ENCODE measurements around the gene CACNA1B. TPM values are rescaled to one million over a fixed set of nuclear protein-coding genes. Genes with fewer than 3 reads are reported as not detected.

The CACNA1B gene
- polyA plus RNA-seq, 4 donors: under 0.01 to 0.91 (median 0.18) TPM; not detected in 1

- no peak for FAIRE-seq
- H3K27ac ChIP-seq (ENCODE audit: low read depth in 1 of 3, low read length in 2 of 3): no peak overlapping the region
- WGBS, 3 donors: 81 to 87% (median 86%) methylated on average over 13 to 14 of the region's 14 CpGs
- H3K9me3 ChIP-seq (ENCODE audit: control insufficient read depth in 2 of 2, insufficient read depth in 1 of 2, low read depth in 1 of 2, low read length in 1 of 2): peaks cover 0 to 3% of the 10 kb centered on the region in 2 donors
- no peak for DNase-seq
- no peak overlapping the region for H3K4me3 ChIP-seq (ENCODE audit: low read depth in 1 of 3, low read length in 3 of 3)
- no peaks in the 10 kb centered on the region for H3K36me3 ChIP-seq (ENCODE audit: control insufficient read depth in 3 of 3, insufficient read depth in 2 of 3, low read depth in 1 of 3, low read length in 3 of 3)
- no peaks in the 10 kb centered on the region for H3K4me1 ChIP-seq (ENCODE audit: control insufficient read depth in 3 of 3, insufficient read depth in 2 of 3, low read depth in 1 of 3, low read length in 2 of 3)
- H3K27me3 ChIP-seq (ENCODE audit: control insufficient read depth in 3 of 3, insufficient read depth in 3 of 3, low read length in 3 of 3): peaks cover 4 to 18% (median 16%) of the 10 kb centered on the region in 3 donors
Observed at GRCh38 chr9:137875354-137875753, 2.2 kb upstream of the CACNA1B start.

GRCh38 chr9:137875846-137876245 lies 1.7 kb upstream of the CACNA1B start:
- Histone ChIP-seq H3K27me3 (ENCODE audit: control insufficient read depth in 3 of 3, insufficient read depth in 3 of 3, low read length in 3 of 3) (peaks cover 4 to 18% (median 16%) of the 10 kb centered on the region in 3 donors), H3K4me3 (ENCODE audit: low read depth in 1 of 3, low read length in 3 of 3) (no peak overlapping the region), H3K36me3 (ENCODE audit: control insufficient read depth in 3 of 3, insufficient read depth in 2 of 3, low read depth in 1 of 3, low read length in 3 of 3) (no peaks in the 10 kb centered on the region), H3K9me3 (ENCODE audit: control insufficient read depth in 2 of 2, insufficient read depth in 1 of 2, low read depth in 1 of 2, low read length in 1 of 2) (peaks cover 0 to 3% of the 10 kb centered on the region in 2 donors), H3K4me1 (ENCODE audit: control insufficient read depth in 3 of 3, insufficient read depth in 2 of 3, low read depth in 1 of 3, low read length in 2 of 3) (no peaks in the 10 kb centered on the region), H3K27ac (ENCODE audit: low read depth in 1 of 3, low read length in 2 of 3) (no peak overlapping the region)
- DNase-seq (no peak), FAIRE-seq (no peak)
- 82 to 92% (median 87%) methylated on average over 10 of the region's 10 CpGs for WGBS, 3 donors

- Histone ChIP-seq H3K27ac (ENCODE audit: low read depth in 1 of 3, low read length in 2 of 3) (no peak overlapping the region), H3K4me1 (ENCODE audit: control insufficient read depth in 3 of 3, insufficient read depth in 2 of 3, low read depth in 1 of 3, low read length in 2 of 3) (no peaks in the 10 kb centered on the region), H3K4me3 (ENCODE audit: low read depth in 1 of 3, low read length in 3 of 3) (no peak overlapping the region), H3K36me3 (ENCODE audit: control insufficient read depth in 3 of 3, insufficient read depth in 2 of 3, low read depth in 1 of 3, low read length in 3 of 3) (no peaks in the 10 kb centered on the region), H3K9me3 (ENCODE audit: control insufficient read depth in 2 of 2, insufficient read depth in 1 of 2, low read depth in 1 of 2, low read length in 1 of 2) (peaks cover 0 to 3% of the 10 kb centered on the region in 2 donors), H3K27me3 (ENCODE audit: control insufficient read depth in 3 of 3, insufficient read depth in 3 of 3, low read length in 3 of 3) (peaks cover 4 to 18% (median 16%) of the 10 kb centered on the region in 3 donors)
- no peak for FAIRE-seq
- 83 to 88% (median 85%) methylated on average over 8 of the region's 8 CpGs for WGBS, 3 donors
- DNase-seq: no peak
Observed at GRCh38 chr9:137876269-137876668, 1.3 kb upstream of the CACNA1B start.

- H3K4me3 ChIP-seq (ENCODE audit: low read depth in 1 of 3, low read length in 3 of 3): no peak overlapping the region
- peaks cover 4 to 18% (median 16%) of the 10 kb centered on the region in 3 donors for H3K27me3 ChIP-seq (ENCODE audit: control insufficient read depth in 3 of 3, insufficient read depth in 3 of 3, low read length in 3 of 3)
- no peak for FAIRE-seq
- WGBS, 3 donors: 62 to 72% (median 64%) methylated on average over 43 to 47 of the region's 47 CpGs
- no peaks in the 10 kb centered on the region for H3K36me3 ChIP-seq (ENCODE audit: control insufficient read depth in 3 of 3, insufficient read depth in 2 of 3, low read depth in 1 of 3, low read length in 3 of 3)
- H3K4me1 ChIP-seq (ENCODE audit: control insufficient read depth in 3 of 3, insufficient read depth in 2 of 3, low read depth in 1 of 3, low read length in 2 of 3): no peaks in the 10 kb centered on the region
- DNase-seq: no peak
- H3K27ac ChIP-seq (ENCODE audit: low read depth in 1 of 3, low read length in 2 of 3): no peak overlapping the region
- peaks cover 0 to 3% of the 10 kb centered on the region in 2 donors for H3K9me3 ChIP-seq (ENCODE audit: control insufficient read depth in 2 of 2, insufficient read depth in 1 of 2, low read depth in 1 of 2, low read length in 1 of 2)
Observed at GRCh38 chr9:137876781-137877386, 698 bp upstream of the CACNA1B start.

GRCh38 chr9:137878146-137878941 lies 762 bp downstream of the CACNA1B start:
- peaks cover 4 to 18% (median 16%) of the 10 kb centered on the region in 3 donors for H3K27me3 ChIP-seq (ENCODE audit: control insufficient read depth in 3 of 3, insufficient read depth in 3 of 3, low read length in 3 of 3)
- 2 to 6% (median 3%) methylated on average over 39 to 101 of the region's 101 CpGs for WGBS, 3 donors
- no peak for FAIRE-seq

GRCh38 chr9:137879052-137879451 lies 1.5 kb downstream of the CACNA1B start:
- FAIRE-seq: no peak
- Histone ChIP-seq H3K27ac (ENCODE audit: low read depth in 1 of 3, low read length in 2 of 3) (no peak overlapping the region), H3K4me1 (ENCODE audit: control insufficient read depth in 3 of 3, insufficient read depth in 2 of 3, low read depth in 1 of 3, low read length in 2 of 3) (no peaks in the 10 kb centered on the region), H3K4me3 (ENCODE audit: low read depth in 1 of 3, low read length in 3 of 3) (no peak overlapping the region), H3K9me3 (ENCODE audit: control insufficient read depth in 2 of 2, insufficient read depth in 1 of 2, low read depth in 1 of 2, low read length in 1 of 2) (peaks cover 0 to 3% of the 10 kb centered on the region in 2 donors), H3K27me3 (ENCODE audit: control insufficient read depth in 3 of 3, insufficient read depth in 3 of 3, low read length in 3 of 3) (peaks cover 4 to 18% (median 14%) of the 10 kb centered on the region in 3 donors), H3K36me3 (ENCODE audit: control insufficient read depth in 3 of 3, insufficient read depth in 2 of 3, low read depth in 1 of 3, low read length in 3 of 3) (no peaks in the 10 kb centered on the region)
- 82 to 88% (median 83%) methylated on average over 20 of the region's 20 CpGs for WGBS, 3 donors
- DNase-seq: no peak

More at GRCh38 chr9:137878146-137878941, 762 bp downstream of the CACNA1B start:
- Histone ChIP-seq H3K9me3 (ENCODE audit: control insufficient read depth in 2 of 2, insufficient read depth in 1 of 2, low read depth in 1 of 2, low read length in 1 of 2) (peaks cover 0 to 3% of the 10 kb centered on the region in 2 donors), H3K36me3 (ENCODE audit: control insufficient read depth in 3 of 3, insufficient read depth in 2 of 3, low read depth in 1 of 3, low read length in 3 of 3) (no peaks in the 10 kb centered on the region), H3K27ac (ENCODE audit: low read depth in 1 of 3, low read length in 2 of 3) (no peak overlapping the region), H3K4me3 (ENCODE audit: low read depth in 1 of 3, low read length in 3 of 3) (peak overlapping the region in 1 of 3 donors; percentile 12), H3K4me1 (ENCODE audit: control insufficient read depth in 3 of 3, insufficient read depth in 2 of 3, low read depth in 1 of 3, low read length in 2 of 3) (no peaks in the 10 kb centered on the region)
- peak in 1 of 2 donors; percentile 66 for DNase-seq

GRCh38 chr9:137879566-137880150 lies 2.1 kb downstream of the CACNA1B start:
- peaks cover 4 to 18% (median 12%) of the 10 kb centered on the region in 3 donors for H3K27me3 ChIP-seq (ENCODE audit: control insufficient read depth in 3 of 3, insufficient read depth in 3 of 3, low read length in 3 of 3)
- DNase-seq (no peak), FAIRE-seq (no peak)
- H3K4me1 ChIP-seq (ENCODE audit: control insufficient read depth in 3 of 3, insufficient read depth in 2 of 3, low read depth in 1 of 3, low read length in 2 of 3): no peaks in the 10 kb centered on the region
- no peak overlapping the region for H3K4me3 ChIP-seq (ENCODE audit: low read depth in 1 of 3, low read length in 3 of 3)
- H3K27ac ChIP-seq (ENCODE audit: low read depth in 1 of 3, low read length in 2 of 3): no peak overlapping the region
- H3K36me3 ChIP-seq (ENCODE audit: control insufficient read depth in 3 of 3, insufficient read depth in 2 of 3, low read depth in 1 of 3, low read length in 3 of 3): no peaks in the 10 kb centered on the region
- H3K9me3 ChIP-seq (ENCODE audit: control insufficient read depth in 2 of 2, insufficient read depth in 1 of 2, low read depth in 1 of 2, low read length in 1 of 2): peaks cover 0 to 3% of the 10 kb centered on the region in 2 donors
- WGBS, 3 donors: 86 to 87% (median 87%) methylated on average over 8 of the region's 8 CpGs

GRCh38 chr9:137880160-137880975 lies 2.8 kb downstream of the CACNA1B start:
- Histone ChIP-seq H3K9me3 (ENCODE audit: control insufficient read depth in 2 of 2, insufficient read depth in 1 of 2, low read depth in 1 of 2, low read length in 1 of 2) (peaks cover 0 to 3% of the 10 kb centered on the region in 2 donors), H3K4me1 (ENCODE audit: control insufficient read depth in 3 of 3, insufficient read depth in 2 of 3, low read depth in 1 of 3, low read length in 2 of 3) (no peaks in the 10 kb centered on the region), H3K27ac (ENCODE audit: low read depth in 1 of 3, low read length in 2 of 3) (no peak overlapping the region), H3K36me3 (ENCODE audit: control insufficient read depth in 3 of 3, insufficient read depth in 2 of 3, low read depth in 1 of 3, low read length in 3 of 3) (no peaks in the 10 kb centered on the region), H3K27me3 (ENCODE audit: control insufficient read depth in 3 of 3, insufficient read depth in 3 of 3, low read length in 3 of 3) (peaks cover 4 to 17% (median 12%) of the 10 kb centered on the region in 3 donors), H3K4me3 (ENCODE audit: low read depth in 1 of 3, low read length in 3 of 3) (no peak overlapping the region)
- no peak for FAIRE-seq
- DNase-seq: no peak
- WGBS, 3 donors: 82 to 84% (median 83%) methylated on average over 14 to 16 of the region's 16 CpGs
